Measurements from ENCODE around the gene SLC8A2.
"Not testable (repeated sequence)": the region's sequence is repeated elsewhere in the genome, so short reads cannot be mapped to it uniquely, and the experiment has no call there.

DNA sequence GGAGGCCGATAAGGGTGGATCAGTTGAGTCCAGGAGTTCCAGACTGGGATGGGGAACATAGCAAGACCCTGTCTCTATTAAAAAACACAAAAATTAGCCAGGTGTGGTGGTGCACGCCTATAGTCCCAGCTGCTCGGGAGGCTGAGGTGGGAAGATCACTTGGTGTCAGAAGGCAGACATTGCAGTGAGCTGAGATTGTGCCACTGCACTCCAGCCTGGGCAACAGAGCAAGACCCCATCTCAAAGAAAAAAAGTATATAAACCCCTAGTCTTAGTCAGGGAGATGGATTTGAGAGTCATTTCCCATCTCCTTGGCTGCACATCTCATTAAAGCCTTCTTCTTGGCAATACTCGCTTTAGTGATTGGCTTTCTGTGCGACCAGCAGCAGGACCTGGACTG lies 87.8 kb downstream of the SLC8A2 start:
- TF ChIP-seq, protein P1, sequence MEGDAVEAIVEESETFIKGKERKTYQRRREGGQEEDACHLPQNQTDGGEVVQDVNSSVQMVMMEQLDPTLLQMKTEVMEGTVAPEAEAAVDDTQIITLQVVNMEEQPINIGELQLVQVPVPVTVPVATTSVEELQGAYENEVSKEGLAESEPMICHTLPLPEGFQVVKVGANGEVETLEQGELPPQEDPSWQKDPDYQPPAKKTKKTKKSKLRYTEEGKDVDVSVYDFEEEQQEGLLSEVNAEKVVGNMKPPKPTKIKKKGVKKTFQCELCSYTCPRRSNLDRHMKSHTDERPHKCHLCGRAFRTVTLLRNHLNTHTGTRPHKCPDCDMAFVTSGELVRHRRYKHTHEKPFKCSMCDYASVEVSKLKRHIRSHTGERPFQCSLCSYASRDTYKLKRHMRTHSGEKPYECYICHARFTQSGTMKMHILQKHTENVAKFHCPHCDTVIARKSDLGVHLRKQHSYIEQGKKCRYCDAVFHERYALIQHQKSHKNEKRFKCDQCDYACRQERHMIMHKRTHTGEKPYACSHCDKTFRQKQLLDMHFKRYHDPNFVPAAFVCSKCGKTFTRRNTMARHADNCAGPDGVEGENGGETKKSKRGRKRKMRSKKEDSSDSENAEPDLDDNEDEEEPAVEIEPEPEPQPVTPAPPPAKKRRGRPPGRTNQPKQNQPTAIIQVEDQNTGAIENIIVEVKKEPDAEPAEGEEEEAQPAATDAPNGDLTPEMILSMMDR (IDR thresholded peaks at IDR 0.05) = not testable (repeated sequence)
- not testable (repeated sequence) for TF ChIP-seq EP300 (IDR thresholded peaks at IDR 0.05)
